Measurements from ENCODE around the gene TMEM130. TPM values are rescaled to one million over a fixed set of nuclear protein-coding genes. Genes with fewer than 3 reads are reported as not detected.

Gene TMEM130, protein sequence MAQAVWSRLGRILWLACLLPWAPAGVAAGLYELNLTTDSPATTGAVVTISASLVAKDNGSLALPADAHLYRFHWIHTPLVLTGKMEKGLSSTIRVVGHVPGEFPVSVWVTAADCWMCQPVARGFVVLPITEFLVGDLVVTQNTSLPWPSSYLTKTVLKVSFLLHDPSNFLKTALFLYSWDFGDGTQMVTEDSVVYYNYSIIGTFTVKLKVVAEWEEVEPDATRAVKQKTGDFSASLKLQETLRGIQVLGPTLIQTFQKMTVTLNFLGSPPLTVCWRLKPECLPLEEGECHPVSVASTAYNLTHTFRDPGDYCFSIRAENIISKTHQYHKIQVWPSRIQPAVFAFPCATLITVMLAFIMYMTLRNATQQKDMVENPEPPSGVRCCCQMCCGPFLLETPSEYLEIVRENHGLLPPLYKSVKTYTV
- total RNA-seq = 0.33 and 1.0 TPM in 2 replicates

DNA sequence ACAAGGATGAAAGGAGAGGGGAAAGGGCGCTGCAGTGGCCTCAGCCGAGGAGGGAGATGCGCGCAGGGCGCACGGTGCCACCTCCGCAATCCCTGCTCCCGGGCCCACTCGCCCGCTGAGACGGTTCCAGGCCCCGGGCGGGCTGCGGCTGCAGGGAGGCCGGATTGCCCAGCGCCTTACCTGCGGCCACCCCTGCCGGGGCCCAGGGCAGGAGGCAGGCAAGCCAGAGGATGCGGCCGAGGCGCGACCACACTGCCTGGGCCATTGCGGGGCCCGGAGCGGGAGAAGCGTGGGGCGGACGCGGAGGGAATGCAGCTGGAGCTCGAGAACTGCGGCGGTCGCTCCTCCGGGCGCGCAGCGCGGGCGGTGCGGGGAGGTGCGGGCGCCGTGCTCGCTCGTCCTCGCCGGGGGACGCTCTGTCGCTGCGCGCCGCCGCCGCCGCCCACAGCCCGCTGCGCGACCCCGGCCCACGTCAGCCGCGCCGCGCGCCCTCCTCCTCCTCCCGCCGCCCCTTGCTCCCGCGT is at the start of gene TMEM130:
Gene TMEM130 (minus strand): TSS at position 418 of the 524 bp plus-strand sequence. CDS start 153 bp downstream, at position 265.

DNA sequence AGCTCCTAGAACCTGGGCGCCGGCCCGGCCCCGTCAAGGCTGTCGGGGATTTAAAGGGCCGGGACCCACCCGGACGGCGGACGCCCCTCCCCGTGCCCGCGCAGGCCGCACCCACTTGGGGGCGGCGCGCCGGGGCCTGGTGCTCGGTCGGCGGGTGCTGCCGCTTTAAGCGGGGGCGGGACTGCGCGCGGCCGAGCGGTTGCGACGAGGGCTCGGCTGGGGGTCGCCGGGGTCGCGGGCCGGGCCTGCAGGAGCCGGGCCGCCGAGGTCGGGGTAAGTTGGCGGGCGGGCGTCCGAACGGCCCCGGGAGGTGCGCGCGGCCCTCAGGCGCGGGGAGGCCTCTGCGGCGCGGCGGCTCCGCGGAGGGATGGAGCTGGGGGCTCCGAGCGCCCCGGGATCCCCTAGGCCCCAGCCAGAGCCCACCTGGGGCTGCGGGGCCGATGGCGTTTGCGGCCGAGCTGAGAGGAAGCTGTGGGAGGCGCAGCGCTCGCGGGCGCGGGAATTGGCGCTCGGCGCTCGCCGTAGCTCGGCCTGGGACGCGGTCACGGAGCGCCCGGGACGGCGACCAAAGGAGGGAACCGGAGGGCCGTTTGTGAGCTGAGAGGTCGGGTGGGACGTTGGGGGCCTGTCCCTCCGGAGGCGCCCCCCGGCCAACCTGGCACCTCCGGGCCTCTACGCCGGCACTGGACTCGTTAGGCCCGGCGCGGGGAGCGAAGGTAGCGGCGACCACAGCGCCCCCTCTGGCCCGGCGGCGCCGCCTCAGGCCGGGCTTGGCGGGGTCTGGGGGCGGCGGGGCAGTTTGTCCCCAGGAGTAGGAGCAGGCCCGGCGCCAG is 8.8 kb upstream of the TMEM130 start, which contains the start of gene TRRAP:
Gene TRRAP (plus strand): TSS at position 168 of the 833 bp plus-strand sequence. CDS start 2,619 bp downstream, outside the sequence.

Other genes starting within 250 kb of the TMEM130 start
- 33.6 and 39.2 TPM in 2 replicates for gene TRRAP, start 8.5 kb upstream of the TMEM130 start, total RNA-seq